HG03039 (cell line): ENCODE results near the gene MREG.
"Not testable (repeated sequence)": the region's sequence is repeated elsewhere in the genome, so short reads cannot be mapped to it uniquely, and the experiment has no call there.

Source experiments
- ATAC-seq: cut with Tn5 transposase; IDR thresholded peaks from one replicate; pipeline ENCODE4 v1.9.1; 2021; ENCODE audit warnings: mild to moderate bottlenecking, moderate library complexity; ENCODE audit not compliant: unreplicated experiment

MREG gene

GRCh38 chr2:216023055-216023648, 9.8 kb upstream of the MREG start:
- ATAC-seq: peak; percentile 76

GRCh38 chr2:216021768-216022565, 8.6 kb upstream of the MREG start:
- ATAC-seq: no peak

GRCh38 chr2:216018709-216019108, 5.4 kb upstream of the MREG start:
- no peak for ATAC-seq

GRCh38 chr2:216017365-216017764, 4.0 kb upstream of the MREG start:
- ATAC-seq: peak; percentile 40

GRCh38 chr2:216016581-216016980, 3.2 kb upstream of the MREG start:
- no peak for ATAC-seq

GRCh38 chr2:216015722-216016464, 2.5 kb upstream of the MREG start:
- ATAC-seq: peak; percentile 72

- no peak for ATAC-seq
These were observed 1.6 kb upstream of the MREG start for GRCh38 chr2:216014986-216015385.

- ATAC-seq: no peak
These were observed 655 bp upstream of the MREG start for GRCh38 chr2:216014006-216014405.

- no peak for ATAC-seq
These were observed 596 bp downstream of the MREG start for GRCh38 chr2:216012830-216013079.

GRCh38 chr2:216012133-216012829, 1.1 kb downstream of the MREG start:
- ATAC-seq: no peak

GRCh38 chr2:216009215-216009614, 4.1 kb downstream of the MREG start:
- ATAC-seq: not testable (repeated sequence)

- ATAC-seq: no peak
These were observed 5.0 kb downstream of the MREG start for GRCh38 chr2:216008387-216008786.

- ATAC-seq: peak; percentile 43
These were observed 7.1 kb downstream of the MREG start for GRCh38 chr2:216006164-216006663.

GRCh38 chr2:216004697-216005283, 8.6 kb downstream of the MREG start:
- peak; percentile 25 for ATAC-seq

GRCh38 chr2:216003876-216004696, 9.3 kb downstream of the MREG start:
- no peak for ATAC-seq

GRCh38 chr2:216002693-216003092, 10.7 kb downstream of the MREG start:
- no peak for ATAC-seq

- ATAC-seq: no peak
These were observed 11.2 kb downstream of the MREG start for GRCh38 chr2:216002101-216002678.

GRCh38 chr2:216001216-216002100, 11.9 kb downstream of the MREG start:
- ATAC-seq: no peak

GRCh38 chr2:215998636-215999035, 14.7 kb downstream of the MREG start:
- no peak for ATAC-seq
